Spleen (tissue), 7 donors: ENCODE results near the gene NINJ1.

Experiments used
- POLR2A ChIP-seq, 3 donors: fragments of 450-650 bp; IDR thresholded peaks; one replicate each; pipeline ENCODE4 v1.5.1; 2017; ENCODE audit warnings: antibody characterized with exemption in 3 of 3, mild to moderate bottlenecking in 1 of 3
- POLR2AphosphoS5 ChIP-seq, 3 donors: sonication (generic); formaldehyde crosslinking; IDR thresholded peaks; one replicate each; pipeline ENCODE4 v1.5.1; 2017; ENCODE audit warnings: antibody characterized with exemption in 3 of 3
- TF ChIP-seq, protein P1 (sequence below), 11 experiments: fragments of 200-600 bp in 7 of 11; fragments of 450-650 bp in 4 of 11; sonication (generic) in 4 of 11; IDR thresholded peaks in 8 of 11; conservative IDR thresholded peaks in 3 of 11; 1 replicate in 7 of 11; 2 replicates in 4 of 11; pipeline versions ENCODE4 v1.4.0 to v1.8.0; 2016 to 2021; ENCODE audit warnings: antibody characterized with exemption in 11 of 11, inconsistent platforms in 4 of 11, mild to moderate bottlenecking in 1 of 11
- donor health status: DM: no; HTN: no; CAD: no; lungs with moderate emphysema.
- donor health status: DM: no; HTN: no; CAD: no.
- donor health status: DM: no; HTN: no; CAD: no.

DNA sequence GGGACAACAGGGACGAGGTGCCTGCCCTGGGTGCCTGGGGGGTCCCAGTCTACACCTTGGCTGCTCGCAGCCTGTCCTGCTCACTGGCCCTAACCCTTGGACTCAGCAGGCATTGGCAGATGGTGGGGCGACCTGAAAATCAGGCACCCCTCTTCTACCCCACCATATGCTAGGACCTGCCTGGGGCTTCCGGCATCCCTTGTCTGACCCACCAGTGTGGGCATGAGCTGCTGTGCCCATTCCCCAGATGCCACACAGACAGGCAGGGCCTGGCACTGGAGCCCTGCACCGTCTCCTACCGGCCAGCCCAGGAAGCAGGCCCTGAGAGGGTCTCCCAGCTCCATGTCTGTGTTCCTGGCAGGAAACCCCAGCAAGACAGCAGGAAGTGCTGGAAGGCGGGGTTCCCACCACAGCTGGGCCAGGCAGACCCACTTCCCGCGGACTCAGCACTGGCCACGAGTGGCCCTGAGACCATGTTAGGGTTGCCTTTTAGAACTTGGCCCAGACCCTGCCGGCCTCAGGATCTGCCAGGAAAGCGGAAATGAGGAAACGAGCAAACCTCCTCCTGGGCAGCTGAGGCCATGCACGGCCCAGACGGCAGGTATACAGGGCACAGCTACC lies 3.1 kb downstream of the NINJ1 start:
- TF ChIP-seq, protein P1, sequence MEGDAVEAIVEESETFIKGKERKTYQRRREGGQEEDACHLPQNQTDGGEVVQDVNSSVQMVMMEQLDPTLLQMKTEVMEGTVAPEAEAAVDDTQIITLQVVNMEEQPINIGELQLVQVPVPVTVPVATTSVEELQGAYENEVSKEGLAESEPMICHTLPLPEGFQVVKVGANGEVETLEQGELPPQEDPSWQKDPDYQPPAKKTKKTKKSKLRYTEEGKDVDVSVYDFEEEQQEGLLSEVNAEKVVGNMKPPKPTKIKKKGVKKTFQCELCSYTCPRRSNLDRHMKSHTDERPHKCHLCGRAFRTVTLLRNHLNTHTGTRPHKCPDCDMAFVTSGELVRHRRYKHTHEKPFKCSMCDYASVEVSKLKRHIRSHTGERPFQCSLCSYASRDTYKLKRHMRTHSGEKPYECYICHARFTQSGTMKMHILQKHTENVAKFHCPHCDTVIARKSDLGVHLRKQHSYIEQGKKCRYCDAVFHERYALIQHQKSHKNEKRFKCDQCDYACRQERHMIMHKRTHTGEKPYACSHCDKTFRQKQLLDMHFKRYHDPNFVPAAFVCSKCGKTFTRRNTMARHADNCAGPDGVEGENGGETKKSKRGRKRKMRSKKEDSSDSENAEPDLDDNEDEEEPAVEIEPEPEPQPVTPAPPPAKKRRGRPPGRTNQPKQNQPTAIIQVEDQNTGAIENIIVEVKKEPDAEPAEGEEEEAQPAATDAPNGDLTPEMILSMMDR (IDR thresholded peaks at IDR 0.05 in 8 of 11, conservative IDR thresholded peaks at IDR 0.05 in 3 of 11): peak in 4 of 11 experiments; percentile 25 to 35 (median 33)
- peak; percentile 81 to 89 (median 88) for TF ChIP-seq POLR2AphosphoS5 (IDR thresholded peaks at IDR 0.05)
- no peak for TF ChIP-seq POLR2A (IDR thresholded peaks at IDR 0.05)
